ENCODE data around the gene RAB3A.

DNA sequence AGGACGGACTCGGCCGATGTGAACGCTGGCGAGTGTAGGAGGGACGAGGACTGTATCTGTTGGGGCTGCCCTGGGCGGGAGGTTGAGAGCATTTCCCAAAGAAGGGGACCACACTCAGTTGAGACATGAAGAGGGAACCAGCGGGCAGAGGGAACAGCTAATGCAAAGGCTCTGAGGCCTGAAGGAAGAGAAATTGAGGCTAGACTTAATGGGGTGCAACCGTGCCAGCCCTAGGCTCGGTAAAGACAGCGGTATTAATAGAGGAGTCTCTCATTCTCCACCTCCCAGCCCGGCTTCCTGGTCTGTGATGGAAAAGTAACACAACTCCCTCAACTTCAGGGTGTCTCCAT, 9.7 kb downstream of the RAB3A start:
- TF ChIP-seq, protein P1, sequence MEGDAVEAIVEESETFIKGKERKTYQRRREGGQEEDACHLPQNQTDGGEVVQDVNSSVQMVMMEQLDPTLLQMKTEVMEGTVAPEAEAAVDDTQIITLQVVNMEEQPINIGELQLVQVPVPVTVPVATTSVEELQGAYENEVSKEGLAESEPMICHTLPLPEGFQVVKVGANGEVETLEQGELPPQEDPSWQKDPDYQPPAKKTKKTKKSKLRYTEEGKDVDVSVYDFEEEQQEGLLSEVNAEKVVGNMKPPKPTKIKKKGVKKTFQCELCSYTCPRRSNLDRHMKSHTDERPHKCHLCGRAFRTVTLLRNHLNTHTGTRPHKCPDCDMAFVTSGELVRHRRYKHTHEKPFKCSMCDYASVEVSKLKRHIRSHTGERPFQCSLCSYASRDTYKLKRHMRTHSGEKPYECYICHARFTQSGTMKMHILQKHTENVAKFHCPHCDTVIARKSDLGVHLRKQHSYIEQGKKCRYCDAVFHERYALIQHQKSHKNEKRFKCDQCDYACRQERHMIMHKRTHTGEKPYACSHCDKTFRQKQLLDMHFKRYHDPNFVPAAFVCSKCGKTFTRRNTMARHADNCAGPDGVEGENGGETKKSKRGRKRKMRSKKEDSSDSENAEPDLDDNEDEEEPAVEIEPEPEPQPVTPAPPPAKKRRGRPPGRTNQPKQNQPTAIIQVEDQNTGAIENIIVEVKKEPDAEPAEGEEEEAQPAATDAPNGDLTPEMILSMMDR (conservative IDR thresholded peaks at IDR 0.05): no peak
- TF ChIP-seq EZH2 (IDR thresholded peaks at IDR 0.05; ENCODE audit: low read depth): no peak
